NCI-H2081 (cell line): ENCODE results near the gene LTK.
"Not testable (repeated sequence)": the region's sequence is repeated elsewhere in the genome, so short reads cannot be mapped to it uniquely, and the experiment has no call there.

Experiments
- DNase-seq, 2 experiments: peaks; one replicate each; lab custom pipeline; 2025; lab: John Stamatoyannopoulos, UW

Gene LTK

DNA sequence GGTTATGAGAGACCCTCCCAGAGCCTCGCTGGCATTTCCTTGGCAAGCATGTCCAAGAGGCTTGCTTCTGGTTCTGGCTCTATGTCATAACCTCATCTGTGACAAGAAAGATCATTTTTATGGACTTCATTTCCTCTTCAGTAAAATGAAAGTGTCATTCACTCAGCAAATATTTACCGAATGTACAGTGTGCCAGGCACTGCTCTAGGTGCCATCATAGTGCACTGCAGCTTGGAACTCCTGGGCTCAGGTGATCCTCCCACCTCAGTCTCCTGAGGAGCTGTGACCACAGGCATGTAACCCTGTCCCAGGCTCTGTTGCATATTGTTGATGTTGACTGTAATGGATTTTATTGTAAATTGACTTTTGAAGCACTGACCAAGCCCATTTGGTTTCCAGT, 38.7 kb downstream of the LTK start:
- peak in 1 of 2 experiments; percentile 5 for DNase-seq

GRCh38 chr15:41474436-41474835, 39.2 kb downstream of the LTK start:
- no peak for DNase-seq

GRCh38 chr15:41473418-41473817, 40.2 kb downstream of the LTK start:
- DNase-seq: no peak

DNA sequence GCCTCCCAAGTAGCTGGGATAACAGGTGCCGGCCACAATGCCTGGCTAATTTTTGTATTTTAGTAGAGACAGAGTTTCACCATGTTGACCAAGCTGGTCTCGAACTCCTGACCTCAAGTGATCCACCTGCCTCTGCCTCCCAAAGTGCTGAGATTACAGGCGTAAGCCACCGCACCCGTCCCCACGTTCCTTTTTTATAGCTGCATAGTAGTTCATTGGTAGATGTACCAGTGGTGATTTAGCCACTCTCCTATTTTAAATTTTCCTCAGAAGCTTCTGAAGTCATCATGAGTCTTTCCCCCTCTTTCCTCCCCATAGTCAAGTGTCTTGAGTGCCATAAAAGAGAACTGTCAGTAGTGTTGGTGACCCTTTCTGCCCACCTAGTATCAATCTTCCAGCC, 44.0 kb downstream of the LTK start:
- not testable (repeated sequence) for DNase-seq

- no peak for DNase-seq
Measured at GRCh38 chr15:41466711-41467110, 46.9 kb downstream of the LTK start.

- DNase-seq: peak; percentile 19 to 38
Measured at GRCh38 chr15:41465822-41466421, 47.7 kb downstream of the LTK start.

- DNase-seq: no peak
Measured at GRCh38 chr15:41464889-41465580, 48.6 kb downstream of the LTK start.

DNA sequence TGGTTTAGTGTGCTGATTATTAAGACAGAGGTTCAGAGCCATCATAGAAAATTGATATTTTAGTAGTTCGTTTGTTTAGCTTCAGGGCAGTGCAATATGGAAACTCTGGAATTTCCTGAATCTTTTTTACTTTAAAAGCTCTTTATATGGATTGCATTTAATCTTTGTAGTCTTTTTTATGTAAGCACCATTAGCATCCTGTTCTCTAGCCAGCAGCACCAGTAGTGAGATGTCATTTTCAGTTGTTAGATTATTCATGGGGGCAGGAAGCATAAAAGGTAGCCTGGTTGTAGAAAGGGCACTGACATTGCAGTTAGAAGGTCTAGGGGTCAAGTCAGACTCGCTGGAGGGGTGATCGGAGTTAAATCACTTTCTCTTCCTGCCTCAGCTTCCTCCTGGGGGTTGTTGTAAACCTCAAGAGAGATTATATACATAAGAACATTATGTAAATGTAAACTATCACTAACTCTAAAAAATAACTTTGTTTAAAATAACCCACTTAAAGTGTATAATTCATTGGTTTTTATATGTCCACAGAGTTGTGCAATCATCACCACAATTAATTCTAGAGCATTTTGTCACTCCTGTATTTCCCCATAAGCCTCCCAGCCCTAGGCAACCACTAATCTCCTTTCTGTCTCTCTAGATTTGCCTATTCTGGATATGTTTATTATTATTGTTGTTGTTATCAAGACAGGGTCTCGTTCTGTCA, 51.4 kb downstream of the LTK start:
- DNase-seq: no peak
